IPS-NIHi7 (cell line): ENCODE measurements around the gene ZBP1.

ENCODE experiments used
- DNase-seq: peaks from one replicate; pipeline ENCODE4 v3.0.0; 2012; ENCODE audit warnings: mixed read lengths; ENCODE audit errors: extremely low spot score

ZBP1 gene, protein sequence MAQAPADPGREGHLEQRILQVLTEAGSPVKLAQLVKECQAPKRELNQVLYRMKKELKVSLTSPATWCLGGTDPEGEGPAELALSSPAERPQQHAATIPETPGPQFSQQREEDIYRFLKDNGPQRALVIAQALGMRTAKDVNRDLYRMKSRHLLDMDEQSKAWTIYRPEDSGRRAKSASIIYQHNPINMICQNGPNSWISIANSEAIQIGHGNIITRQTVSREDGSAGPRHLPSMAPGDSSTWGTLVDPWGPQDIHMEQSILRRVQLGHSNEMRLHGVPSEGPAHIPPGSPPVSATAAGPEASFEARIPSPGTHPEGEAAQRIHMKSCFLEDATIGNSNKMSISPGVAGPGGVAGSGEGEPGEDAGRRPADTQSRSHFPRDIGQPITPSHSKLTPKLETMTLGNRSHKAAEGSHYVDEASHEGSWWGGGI

DNA sequence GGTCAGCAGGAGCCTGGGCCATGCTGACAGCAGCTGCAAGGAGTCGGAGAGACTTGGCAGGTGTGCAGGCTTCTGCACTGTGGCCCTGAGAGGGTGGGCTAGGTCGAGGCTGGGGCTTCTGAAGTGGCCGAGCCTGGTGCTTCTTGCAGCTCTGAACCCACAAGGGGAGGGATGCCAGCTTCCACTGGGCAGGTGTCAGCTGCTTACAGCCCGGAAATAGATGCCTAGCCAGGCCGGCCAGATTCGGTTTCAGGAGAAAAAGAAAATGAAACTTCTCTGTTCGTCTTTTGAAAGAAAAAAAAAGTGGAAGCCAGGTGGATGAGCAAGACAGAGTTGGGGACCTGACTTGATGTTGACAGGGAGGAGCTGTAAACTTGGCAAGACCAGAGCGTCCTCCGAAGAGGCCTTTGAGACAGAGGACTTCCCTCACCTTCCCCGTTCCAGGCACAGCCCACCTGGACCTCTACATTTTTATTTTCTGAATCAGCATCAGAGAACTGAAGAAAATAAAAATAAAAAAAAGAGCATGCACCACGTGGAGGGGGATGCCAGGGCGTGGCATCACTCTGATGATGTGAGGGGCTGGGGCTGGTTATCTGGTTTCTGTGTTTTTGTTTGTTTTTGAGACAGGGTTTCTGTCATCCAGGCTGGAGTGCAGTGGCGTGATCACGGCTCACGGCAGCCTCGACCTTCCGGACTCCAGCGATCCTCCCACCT is at the start of gene ZBP1:
ZBP1 (minus strand) TSS at position 153 of the 717 bp plus-strand sequence; CDS start at position 22, 131 bp downstream.
- no peak for DNase-seq

DNA sequence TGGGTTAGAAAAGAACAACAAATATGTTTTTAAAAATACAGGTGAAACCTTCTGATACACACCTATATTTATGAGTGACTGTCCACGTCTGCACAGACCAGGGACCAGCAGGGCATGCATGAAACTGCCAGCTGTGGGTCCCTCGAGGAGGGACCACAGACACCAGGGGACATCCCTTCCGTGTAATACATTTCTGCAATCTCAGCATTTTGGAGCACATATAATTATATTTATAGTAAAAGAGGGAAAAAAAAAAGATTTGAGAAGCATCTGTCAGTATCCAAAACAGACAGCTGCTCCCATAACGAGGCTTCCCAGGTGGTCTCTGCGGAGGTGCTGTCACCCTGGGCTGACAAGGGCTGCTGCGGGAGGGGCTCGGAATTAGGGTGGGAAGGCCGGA is 49.4 kb upstream of the ZBP1 start:
- DNase-seq = no peak

DNA sequence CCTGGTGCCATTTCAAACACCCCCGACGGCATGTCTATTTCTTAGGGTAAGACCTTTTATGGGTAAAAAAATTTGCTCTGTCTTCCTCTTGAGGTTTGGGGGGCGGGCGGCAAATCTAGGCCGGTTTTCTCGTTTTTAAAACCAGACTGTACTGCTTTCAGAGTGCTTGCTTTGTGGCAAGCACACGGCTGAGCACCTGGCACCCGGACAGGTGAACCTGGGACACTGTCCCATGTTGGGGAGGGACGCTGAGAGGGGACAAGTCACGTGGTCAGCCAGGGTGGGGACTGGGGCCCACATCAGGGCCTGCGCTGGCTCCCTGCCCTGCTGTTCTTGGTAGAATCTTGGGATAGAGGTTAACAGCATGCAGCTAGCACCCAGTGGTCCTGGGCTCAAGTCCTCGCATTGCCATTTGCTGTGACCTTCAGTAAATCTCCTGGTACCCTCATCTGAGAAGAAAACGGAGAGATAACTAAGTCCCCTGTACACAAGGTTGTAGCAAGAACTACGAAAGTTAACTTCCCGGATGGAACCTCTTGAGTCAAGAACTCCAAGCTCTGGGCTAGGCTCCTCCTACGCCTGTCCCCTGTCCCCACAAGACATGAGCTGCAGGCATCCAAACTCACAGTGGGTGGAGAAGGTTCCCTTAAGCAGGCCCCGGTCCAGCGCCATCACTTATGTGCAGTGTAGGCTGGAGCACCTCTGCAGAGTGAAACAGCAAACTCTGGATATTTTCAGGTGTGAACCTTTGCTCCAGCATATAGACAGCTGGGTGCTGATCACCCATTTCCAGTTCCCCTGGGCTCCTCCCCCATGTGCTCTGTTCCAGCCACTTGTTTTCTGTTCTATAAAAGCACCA is 47.9 kb upstream of the ZBP1 start:
- DNase-seq = no peak

DNA sequence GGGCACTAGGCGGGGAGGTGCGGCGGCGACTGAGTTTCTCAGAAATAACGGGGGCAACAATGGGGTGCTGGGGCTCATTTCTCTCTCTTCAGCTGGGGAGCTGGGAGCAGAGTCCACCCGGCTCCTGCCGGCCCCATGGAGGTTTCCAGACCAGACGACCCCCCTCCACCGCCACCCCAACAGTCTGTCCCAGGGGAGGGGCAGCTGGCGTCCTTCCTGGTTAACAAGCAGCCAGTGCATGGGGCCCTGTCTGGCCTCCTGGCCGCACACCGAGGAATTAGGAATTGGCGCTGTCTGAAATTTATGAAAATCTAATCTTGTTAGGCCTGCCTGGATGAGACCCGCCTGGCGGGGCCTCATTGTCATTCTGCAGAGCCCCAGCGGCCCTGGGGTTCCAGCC is 47.2 kb upstream of the ZBP1 start:
- no peak for DNase-seq

DNA sequence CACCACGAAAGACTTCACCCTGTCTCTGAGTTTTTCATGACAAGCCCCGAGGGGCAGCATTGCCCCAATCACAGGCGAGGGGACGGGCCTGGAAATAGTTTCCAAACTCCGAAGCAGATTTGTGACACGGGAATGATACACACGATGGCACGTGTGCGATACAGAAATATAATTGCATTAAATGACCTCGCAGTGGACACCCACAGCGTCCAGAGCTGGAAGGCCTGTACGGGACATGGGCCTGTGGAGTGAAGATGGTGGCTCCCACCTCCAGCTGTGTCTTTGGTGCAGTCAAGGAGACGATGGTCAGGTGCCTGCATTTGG is 46.6 kb upstream of the ZBP1 start:
- no peak for DNase-seq

DNA sequence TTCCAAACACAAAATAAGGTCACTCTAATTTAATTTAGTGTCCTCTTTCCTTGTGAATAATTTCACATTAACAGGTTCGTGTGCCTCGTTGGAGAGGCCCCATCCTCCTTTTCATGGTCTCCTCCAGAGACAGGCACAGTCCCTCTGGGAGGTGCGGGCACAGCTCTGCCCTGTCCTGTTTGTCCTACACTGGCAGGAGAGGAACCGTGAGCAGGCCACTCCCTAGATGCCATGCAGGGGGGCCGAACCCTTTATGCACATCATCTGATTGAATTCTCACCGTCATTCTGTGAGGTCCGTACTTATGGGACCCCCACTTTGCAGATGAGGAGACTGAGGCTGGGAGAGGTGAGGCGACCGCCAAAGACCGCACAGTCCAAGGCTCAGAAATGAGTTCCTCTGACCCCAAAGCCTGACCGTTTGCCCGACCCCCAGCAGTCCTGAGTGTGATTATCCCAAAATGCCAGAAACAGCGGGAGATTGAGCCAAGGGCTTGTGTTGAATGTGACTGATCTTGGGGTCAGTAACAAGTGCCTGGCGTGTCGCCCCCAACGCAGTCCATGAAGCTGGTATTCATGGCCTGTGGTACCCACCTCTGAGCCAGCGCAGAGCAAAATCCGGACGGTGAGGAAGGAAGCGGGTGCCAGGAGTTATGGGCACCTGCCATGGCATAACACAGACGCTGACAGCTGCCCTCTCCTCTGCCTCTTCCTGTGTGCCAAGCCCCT is 46.0 kb upstream of the ZBP1 start:
- no peak for DNase-seq

DNA sequence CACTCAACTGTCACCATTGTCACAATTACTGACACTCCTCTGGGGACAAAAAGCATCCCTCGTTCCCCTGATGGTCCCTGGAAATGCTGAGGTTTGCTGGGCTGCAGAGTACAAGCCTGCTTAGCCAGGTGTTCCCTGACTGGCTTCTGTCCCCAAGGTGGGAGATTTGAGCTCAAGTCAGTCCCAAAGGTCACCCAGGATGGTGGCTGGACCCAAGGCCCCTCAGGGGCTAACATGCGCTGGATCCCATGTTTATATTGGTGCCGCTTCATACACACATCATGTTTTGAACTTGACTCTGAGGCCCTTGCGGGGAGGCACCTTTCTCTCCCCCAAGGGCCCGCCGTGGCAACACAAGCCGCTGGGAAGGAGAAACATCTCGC is 45.4 kb upstream of the ZBP1 start:
- DNase-seq = no peak

DNA sequence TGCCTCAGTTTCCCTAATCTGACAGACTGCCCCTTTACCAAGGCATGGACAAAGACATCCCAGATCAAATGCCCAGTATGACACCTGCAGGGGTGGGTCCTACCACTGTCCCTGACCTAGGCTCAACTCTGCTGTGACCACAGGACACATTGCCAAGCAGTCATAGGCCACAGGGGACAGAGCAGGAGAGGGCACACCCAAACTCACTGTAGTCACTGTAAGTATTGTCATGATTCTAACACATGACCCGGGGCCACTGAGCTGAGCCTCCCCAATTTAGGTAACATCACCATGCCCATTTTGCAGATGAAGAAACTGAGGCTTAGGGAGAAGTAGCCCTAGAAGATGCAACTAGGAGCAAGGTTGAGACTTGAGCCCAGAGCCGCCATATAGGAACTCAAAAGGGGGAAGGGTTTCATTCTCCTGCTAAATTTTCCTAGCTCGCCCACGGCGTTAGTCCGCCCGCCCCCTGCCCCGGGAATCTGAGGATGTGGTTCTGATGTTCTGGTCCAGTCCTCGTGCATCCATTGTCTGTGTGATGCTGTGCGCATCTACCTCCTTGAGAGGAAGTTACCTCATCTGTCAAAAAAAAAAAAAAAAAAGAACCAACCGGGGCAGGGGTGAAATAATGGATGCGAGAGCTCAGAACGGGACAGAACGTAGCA is 44.8 kb upstream of the ZBP1 start:
- DNase-seq = no peak

DNA sequence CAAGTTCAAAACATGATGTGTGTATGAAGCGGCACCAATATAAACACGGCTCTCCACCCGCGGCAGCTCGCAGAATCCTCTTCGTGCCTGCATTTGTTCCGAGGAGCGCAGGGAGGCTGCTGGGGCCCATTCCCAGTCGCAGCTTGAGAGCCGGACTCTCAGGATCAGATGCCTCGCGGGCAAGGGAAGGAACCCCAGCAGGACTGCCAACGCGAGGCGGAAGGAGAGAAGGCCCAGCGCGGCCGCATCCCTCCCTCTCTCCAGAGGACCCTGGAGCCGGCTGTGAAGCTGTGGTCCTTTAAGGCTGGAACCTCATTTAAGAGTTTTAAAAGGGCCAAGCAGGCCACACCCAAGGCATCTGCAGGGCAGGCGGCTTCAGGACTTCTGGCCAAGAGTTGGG is 44.2 kb upstream of the ZBP1 start:
- no peak for DNase-seq

DNA sequence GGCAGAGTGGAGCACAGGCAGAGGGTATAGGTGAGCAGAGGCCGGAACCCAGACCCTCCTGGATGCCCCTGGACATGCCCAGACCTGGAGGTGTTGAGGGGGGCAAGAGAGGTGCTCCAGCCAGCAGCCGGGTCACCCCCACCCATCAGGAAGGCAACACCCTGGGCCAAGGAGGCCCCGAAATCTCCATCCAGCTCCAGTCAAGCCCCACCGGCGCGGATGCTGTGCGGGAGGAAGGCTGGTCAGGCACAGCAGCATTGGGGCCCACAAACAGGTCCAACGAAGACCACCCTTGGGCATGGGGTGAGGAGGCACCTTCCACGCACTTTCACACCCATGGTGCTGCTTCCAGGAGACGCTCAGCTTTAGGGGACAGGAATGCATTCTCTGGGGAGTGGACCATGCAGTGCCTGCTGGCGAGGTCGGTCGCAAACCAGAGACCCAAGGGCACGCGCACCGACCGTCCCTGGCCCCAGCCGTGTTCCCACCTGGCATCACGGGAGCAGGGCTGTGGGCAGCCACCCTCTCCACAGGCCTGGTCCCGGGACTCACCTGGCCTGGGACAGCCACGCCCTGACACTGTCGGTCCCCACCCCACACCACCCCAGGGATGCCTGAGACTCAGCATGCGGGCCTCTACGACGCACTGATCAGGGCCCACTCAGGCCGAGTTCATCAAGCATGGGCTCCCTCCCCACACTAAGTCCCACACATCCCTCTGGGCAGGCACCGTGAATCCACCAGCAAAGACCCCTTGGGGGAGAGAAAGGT is 43.6 kb upstream of the ZBP1 start:
- no peak for DNase-seq

DNA sequence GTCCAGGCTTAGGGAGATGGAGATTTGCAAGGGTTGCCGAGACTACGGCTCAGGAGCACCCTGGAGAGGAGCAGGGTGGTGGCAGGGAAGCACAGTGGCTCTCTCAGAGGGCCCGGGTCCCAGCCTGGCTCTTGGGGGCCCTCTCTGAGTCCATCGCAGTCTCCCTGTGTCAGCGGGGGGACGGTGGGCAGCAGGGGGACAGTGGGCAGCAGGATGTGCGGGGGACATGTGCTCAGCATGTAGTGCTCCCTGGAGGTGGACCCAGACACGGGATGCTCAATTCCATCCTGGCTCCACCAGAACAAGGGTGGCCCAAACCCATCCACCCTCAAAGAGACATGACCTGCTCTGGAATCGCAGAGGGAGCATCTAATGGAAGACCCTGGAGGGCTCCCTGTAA is 43.0 kb upstream of the ZBP1 start:
- no peak for DNase-seq

DNA sequence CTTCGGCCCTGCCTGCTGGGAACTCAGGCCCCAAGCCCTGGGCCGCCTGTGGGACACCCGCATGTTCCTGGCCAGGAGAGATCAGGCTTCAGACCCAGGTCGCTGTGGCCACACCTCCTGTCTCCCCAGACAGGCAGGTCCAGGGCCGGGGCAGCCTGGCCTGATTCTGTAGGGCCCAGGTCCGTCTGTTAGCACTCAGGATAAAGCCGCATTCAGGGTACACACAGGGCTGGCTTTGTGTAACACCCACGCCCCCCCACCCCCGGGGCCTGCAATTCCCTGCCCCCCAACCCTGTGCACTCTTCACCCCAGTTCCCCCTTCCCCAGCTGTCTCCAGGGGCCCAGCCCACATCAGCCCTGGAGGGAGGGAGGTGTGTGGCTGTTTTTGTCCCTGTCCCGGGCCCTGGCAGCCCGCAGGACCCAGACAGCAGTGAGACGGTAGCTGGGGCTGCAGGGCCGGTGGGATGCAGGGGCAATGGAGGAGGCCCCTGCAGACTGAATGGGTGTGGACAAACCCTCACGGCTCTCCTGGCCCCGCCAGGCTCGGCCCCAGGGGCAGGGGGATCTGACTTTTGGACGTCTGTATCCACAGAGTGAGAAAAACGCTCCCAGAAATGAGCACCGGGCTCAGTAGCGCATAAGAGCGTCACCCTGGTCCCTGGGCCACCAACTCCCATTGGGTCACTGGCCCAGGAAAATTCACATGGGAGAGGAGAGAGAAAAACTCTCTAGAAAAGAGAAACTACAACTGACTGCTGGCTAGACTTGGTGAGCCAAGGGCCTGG is 42.4 kb upstream of the ZBP1 start:
- no peak for DNase-seq

DNA sequence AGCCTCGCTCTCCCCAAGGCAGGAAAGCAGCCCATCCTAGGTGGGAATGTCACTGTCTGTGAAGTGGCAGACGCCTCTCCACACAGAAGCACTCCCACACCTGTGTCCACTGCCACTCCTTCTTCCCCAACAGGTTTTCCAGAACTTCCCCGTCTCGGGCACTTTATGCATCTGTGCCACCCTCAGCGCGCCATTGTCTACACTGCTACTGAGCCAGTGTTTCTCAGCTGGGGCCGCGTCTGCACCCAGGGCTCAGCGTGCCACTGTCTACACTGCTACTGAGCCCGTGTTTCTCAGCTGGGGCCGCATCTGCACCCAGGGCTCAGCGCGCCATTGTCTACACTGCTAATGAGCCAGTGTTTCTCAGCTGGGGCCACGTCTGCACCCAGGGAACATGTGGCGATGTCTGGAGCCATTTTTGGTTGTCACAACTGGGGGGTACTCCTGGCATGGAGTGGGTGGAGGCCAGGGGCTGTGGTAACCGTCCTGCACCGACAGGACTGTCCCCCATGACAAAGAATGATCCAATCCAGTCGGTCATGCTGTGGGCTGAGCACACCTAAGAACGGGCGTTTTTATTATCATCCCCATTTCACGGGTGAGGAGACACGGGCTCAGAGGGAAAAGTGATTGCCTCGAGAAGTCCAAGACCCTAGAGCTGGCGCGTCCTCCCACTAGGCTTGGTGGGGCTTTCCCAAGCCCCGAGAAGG is 41.7 kb upstream of the ZBP1 start:
- DNase-seq = no peak

DNA sequence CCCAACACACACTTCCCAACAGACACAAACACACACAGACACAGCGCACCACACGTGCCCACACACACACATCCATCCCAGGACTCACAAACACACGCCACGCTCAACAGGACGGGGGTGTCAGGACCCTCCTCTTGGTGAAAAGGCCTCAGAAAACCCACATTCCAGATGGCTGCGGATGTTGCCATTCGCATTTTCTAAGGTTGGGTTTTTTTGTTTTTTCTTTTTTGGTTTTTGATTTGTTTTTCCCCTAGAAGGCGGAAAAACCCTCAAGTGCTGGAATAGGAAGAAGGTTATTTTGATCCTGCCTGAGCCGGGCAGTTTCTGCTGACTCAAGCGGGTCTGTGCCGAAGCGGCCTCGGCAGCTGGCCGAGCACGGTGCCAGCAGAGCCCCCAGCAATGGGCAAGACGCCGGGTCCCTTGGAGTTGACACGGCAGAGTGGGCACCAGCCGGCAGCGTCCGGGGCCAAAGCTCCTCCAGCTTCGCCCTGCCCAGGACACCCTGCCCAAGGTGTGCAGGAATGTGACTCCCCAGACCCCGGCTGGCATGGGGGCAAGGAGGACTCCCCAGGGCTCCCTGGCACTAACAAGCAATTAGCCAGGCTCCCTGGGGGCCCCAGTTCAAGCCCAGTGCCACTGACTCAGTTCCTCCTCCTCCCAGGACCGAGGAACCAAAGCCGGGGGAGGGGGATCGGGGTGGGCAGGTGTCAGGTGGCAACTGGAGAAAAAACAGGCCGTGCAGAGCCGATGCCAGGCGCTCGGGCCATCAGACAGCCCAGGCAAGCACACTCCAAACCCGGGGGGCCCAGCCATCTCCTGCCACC is 40.9 kb upstream of the ZBP1 start:
- DNase-seq = no peak

DNA sequence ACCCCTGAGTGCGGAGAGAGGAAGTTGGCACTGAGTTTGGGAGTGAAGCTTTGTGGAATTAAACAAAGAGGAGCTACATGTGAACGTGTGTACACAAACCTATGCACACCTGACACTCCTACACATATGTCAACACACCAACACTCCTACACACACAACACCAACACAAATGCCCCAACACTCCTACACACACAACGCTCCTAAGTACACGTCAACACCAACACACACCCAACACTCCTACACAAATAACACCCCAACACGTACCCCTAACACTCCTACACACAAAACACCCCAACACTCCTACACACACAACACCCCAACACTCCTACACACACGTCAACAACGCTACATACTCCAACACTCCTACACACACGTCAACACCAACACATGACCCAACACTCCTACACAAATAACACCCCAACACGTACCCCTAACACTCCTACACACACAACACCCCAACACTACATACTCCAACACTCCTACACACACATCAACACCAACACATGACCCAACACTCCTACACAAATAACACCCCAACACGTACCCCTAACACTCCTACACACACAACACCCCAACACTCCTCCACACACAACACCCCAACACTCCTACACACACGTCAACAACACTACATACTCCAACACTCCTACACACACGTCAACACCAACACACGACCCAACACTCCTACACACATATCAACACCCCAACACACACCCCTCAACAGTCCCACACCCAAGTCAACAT is 40.1 kb upstream of the ZBP1 start:
- no peak for DNase-seq

DNA sequence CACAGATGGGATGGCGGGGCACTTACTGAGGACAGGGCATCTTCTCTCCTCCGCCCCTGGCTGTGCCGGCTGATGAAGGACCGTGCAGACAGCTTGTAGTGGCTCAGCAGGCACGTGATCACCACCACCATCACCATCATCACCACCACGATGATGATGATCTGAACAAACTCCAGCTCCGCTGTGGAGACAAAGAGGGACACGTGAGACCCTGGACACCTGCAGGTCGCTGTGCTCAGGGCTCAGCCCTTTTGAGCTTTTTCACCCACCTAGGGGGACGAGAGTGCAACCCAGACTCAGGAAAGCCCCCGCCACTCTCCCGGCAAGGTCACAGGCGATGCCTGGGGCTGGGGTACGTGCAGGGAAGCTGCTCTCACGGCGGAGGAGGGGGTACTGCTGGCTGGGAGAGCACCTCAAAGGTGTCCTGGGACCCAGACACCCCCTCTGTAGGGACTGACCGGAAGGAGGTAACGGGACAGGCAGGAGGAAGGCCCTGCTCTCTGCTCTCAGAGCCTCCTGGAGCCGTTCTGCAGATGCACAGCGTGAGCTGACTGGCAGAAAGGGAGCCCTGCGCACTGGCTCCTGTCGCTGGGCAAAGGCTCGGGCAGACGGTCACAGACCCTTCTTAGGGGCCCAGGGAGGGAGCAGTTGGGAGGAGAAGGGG is 39.4 kb upstream of the ZBP1 start:
- no peak for DNase-seq
